Fibroblast of lung (primary cell): Measurements from ENCODE around the gene STK32B. TPM values are rescaled to one million over a fixed set of nuclear protein-coding genes. Genes with fewer than 3 reads are reported as not detected.

ENCODE experiments used
- DNase-seq, 2 donors: peaks; one replicate each; pipeline versions ENCODE4 v3.0.0 to v3.0.0-alpha.2; 2010; ENCODE audit warnings: low read depth in 2 of 2
- H2AFZ ChIP-seq: 2 replicates; pipeline ENCODE4 v1.5.1; 2012; ENCODE audit warnings: low read length, control low read depth, inconsistent platforms
- H3K27ac ChIP-seq: 2 replicates; pipeline ENCODE4 v1.5.1; 2011; ENCODE audit warnings: low read length, control low read depth; ENCODE audit not compliant: insufficient read depth
- H3K27me3 ChIP-seq: 2 replicates; pipeline ENCODE4 v1.5.1; 2011; ENCODE audit warnings: mild to moderate bottlenecking, low read length; ENCODE audit not compliant: control insufficient read depth, insufficient read depth
- H3K36me3 ChIP-seq: 2 replicates; pipeline ENCODE4 v1.5.1; 2011; ENCODE audit warnings: low read length; ENCODE audit not compliant: control insufficient read depth, insufficient read depth
- H3K4me1 ChIP-seq: 2 replicates; pipeline ENCODE4 v1.5.1; 2011; ENCODE audit warnings: low read length; ENCODE audit not compliant: control insufficient read depth, insufficient read depth; ENCODE audit errors: extremely low read depth
- H3K4me2 ChIP-seq: 2 replicates; pipeline ENCODE4 v1.5.1; 2011; ENCODE audit warnings: low read length, control low read depth; ENCODE audit not compliant: insufficient read depth; ENCODE audit errors: extremely low read depth
- H3K4me3 ChIP-seq, 4 experiments: fragments of 200-600 bp in 1 of 4; sonication (generic) in 1 of 4; replicated peaks in 1 of 4; 2 replicates each; pipeline ENCODE4 v1.5.1; 2011 to 2016; ENCODE audit warnings: low read length in 4 of 4, low read depth in 3 of 4, mild to moderate bottlenecking in 3 of 4, control low read depth in 2 of 4, inconsistent platforms in 1 of 4, mixed read lengths in 1 of 4; ENCODE audit not compliant: insufficient read depth in 1 of 4; ENCODE audit errors: control extremely low read depth in 1 of 4
- H3K79me2 ChIP-seq: 2 replicates; pipeline ENCODE4 v1.5.1; 2012; ENCODE audit warnings: mild to moderate bottlenecking, low read length, inconsistent platforms; ENCODE audit not compliant: control insufficient read depth, insufficient read depth
- H3K9ac ChIP-seq: 2 replicates; pipeline ENCODE4 v1.5.1; 2011; ENCODE audit warnings: mild to moderate bottlenecking, low read length, control low read depth; ENCODE audit not compliant: insufficient read depth
- H3K9me3 ChIP-seq: 2 replicates; pipeline ENCODE4 v1.5.1; 2012; ENCODE audit warnings: low read depth, low read length; ENCODE audit not compliant: control insufficient read depth, insufficient read depth
- H4K20me1 ChIP-seq: 2 replicates; pipeline ENCODE4 v1.5.1; 2011; ENCODE audit warnings: low read length; ENCODE audit not compliant: control insufficient read depth, insufficient read depth; ENCODE audit errors: extremely low read depth
- EZH2 ChIP-seq: IDR thresholded peaks from 2 replicates; pipeline ENCODE4 v1.5.1; 2012; ENCODE audit warnings: low read length, control low read depth, mild to moderate bottlenecking; ENCODE audit errors: missing control alignments
- polyA plus RNA-seq, 2 donors: library from polyadenylated mRNA; depleted of rRNA in 1 of 2; stranded (reverse) in 1 of 2; unstranded in 1 of 2; fragments of >200 nt; gene quantifications; 2 replicates each; pipeline ENCODE4 v1.2.1, GENCODE V29; 2011 to 2012; ENCODE audit warnings: missing spikeins in 1 of 2
- total RNA-seq: library from RNA; depleted of rRNA; stranded (reverse); fragments of >200 nt; gene quantifications from 2 replicates; pipeline ENCODE4 v1.2.1, GENCODE V29; 2014
- TF ChIP-seq, protein P1 (sequence below), 2 donors: IDR thresholded peaks in 1 of 2; conservative IDR thresholded peaks in 1 of 2; 1 replicate in 1 of 2; 2 replicates in 1 of 2; pipeline ENCODE4 v1.5.1; 2011 to 2012; ENCODE audit warnings: low read length in 2 of 2, control low read depth in 1 of 2, inconsistent platforms in 1 of 2, low read depth in 1 of 2, mild to moderate bottlenecking in 1 of 2

The STK32B gene
- total and polyA plus RNA-seq, 2 donors (not counting 1 experiment from before 2014, with no cell fraction given) = 0.50 to 1.4 TPM

DNA sequence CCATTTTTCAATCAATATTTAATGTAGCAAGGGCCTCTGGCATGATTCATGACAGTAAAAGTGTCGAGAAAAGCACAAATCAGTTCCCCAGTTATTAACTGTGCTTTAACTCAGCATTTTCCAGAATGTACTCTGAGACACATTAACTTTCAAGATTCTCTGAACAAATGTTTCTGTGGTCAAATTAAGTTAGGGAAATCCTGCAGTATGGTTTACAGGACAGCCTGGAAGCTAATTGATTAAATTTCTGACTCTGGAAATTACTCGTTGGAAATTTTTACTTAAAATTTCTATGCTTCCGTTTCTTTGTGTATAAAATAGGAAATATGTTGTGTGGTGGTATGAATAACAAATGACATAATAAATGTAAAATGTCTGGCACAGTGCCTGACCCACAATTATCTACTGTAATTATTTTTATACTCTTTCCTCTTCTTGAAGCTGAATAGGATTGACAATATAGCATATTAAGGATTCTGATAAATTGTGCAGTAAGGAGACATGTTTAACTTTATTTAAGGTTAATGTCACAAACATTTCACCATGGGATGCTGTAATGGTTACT is 33.7 kb downstream of the STK32B start:
- Histone ChIP-seq H3K27me3 (no peaks in the 10 kb centered on the region), H3K36me3 (no peaks in the 10 kb centered on the region), H2AFZ (no peak overlapping the region), H3K9ac (no peak overlapping the region), H3K4me2 (no peak overlapping the region), H3K27ac (no peak overlapping the region), H3K9me3 (no peaks in the 10 kb centered on the region), H4K20me1 (no peaks in the 10 kb centered on the region), H3K79me2 (no peaks in the 10 kb centered on the region), H3K4me3 (no peak overlapping the region), H3K4me1 (no peaks in the 10 kb centered on the region)
- TF ChIP-seq EZH2 = no peak
- TF ChIP-seq, protein P1, sequence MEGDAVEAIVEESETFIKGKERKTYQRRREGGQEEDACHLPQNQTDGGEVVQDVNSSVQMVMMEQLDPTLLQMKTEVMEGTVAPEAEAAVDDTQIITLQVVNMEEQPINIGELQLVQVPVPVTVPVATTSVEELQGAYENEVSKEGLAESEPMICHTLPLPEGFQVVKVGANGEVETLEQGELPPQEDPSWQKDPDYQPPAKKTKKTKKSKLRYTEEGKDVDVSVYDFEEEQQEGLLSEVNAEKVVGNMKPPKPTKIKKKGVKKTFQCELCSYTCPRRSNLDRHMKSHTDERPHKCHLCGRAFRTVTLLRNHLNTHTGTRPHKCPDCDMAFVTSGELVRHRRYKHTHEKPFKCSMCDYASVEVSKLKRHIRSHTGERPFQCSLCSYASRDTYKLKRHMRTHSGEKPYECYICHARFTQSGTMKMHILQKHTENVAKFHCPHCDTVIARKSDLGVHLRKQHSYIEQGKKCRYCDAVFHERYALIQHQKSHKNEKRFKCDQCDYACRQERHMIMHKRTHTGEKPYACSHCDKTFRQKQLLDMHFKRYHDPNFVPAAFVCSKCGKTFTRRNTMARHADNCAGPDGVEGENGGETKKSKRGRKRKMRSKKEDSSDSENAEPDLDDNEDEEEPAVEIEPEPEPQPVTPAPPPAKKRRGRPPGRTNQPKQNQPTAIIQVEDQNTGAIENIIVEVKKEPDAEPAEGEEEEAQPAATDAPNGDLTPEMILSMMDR (conservative IDR thresholded peaks at IDR 0.05 in 1 of 2, IDR thresholded peaks at IDR 0.05 in 1 of 2; ENCODE audit: low read depth in 1 of 2, low read length in 2 of 2) = no peak
- DNase-seq = peak in 1 of 2 donors; percentile 35

DNA sequence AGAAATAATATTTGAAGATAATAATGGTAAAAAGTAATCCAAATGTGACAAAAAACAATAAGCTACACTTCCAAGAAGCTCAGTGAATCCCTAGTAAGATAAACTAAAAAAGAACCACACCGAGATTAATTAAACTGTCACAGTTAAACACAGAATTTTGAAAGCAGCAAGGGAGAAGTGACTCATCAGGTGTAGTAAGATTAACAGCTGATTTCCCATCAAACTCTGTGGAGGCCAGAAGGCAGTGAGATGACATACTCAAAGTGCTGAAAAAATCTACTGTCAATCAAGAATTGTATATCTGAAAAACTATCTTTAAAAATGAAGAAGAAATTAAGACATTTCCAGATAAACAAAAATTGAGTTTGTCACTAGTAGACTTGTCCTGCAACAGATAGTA is 35.3 kb downstream of the STK32B start:
- H3K9me3 ChIP-seq = no peaks in the 10 kb centered on the region
- H3K4me1 ChIP-seq = no peaks in the 10 kb centered on the region
- H3K27me3 ChIP-seq = no peaks in the 10 kb centered on the region
- no peak overlapping the region for H3K9ac ChIP-seq
- H3K4me2 ChIP-seq = no peak overlapping the region
- TF ChIP-seq, protein P1 (conservative IDR thresholded peaks at IDR 0.05 in 1 of 2, IDR thresholded peaks at IDR 0.05 in 1 of 2; ENCODE audit: low read depth in 1 of 2, low read length in 2 of 2) = no peak
- no peak for TF ChIP-seq EZH2
- H3K4me3 ChIP-seq = no peak overlapping the region
- H3K27ac ChIP-seq = no peak overlapping the region
- DNase-seq = peak in 1 of 2 donors; percentile 3
- H3K36me3 ChIP-seq = no peaks in the 10 kb centered on the region
- no peaks in the 10 kb centered on the region for H4K20me1 ChIP-seq
- H3K79me2 ChIP-seq = no peaks in the 10 kb centered on the region
- no peak overlapping the region for H2AFZ ChIP-seq

DNA sequence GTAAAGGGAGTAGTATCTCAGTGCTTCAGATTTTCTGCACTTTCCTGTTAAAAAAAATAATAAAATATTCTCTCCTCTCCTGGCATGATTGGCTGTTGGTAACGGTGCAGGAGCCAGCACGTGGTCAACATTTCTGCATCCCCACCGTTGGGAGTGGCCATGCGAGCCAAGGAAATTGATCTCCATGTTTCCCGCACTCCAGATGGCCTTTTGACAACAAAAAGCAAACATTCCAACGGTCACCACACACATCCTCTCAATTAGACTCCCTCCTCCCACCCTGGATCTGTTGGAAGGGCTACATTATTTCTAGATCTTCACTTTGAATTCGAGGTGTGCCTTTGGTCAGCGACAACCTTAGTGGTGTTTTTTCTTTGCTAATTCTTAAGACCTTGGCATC is 45.0 kb downstream of the STK32B start:
- TF ChIP-seq EZH2 = no peak
- TF ChIP-seq, protein P1 (conservative IDR thresholded peaks at IDR 0.05 in 1 of 2, IDR thresholded peaks at IDR 0.05 in 1 of 2; ENCODE audit: low read depth in 1 of 2, low read length in 2 of 2) = no peak
- no peak for DNase-seq
- no peaks in the 10 kb centered on the region for H3K36me3 ChIP-seq
- H2AFZ ChIP-seq = no peak overlapping the region
- no peak overlapping the region for H3K4me2 ChIP-seq
- H3K9me3 ChIP-seq = no peaks in the 10 kb centered on the region
- no peaks in the 10 kb centered on the region for H4K20me1 ChIP-seq
- no peaks in the 10 kb centered on the region for H3K27me3 ChIP-seq
- H3K4me3 ChIP-seq = no peak overlapping the region
- H3K79me2 ChIP-seq = no peaks in the 10 kb centered on the region
- no peaks in the 10 kb centered on the region for H3K4me1 ChIP-seq
- H3K9ac ChIP-seq = no peak overlapping the region
- H3K27ac ChIP-seq = no peak overlapping the region
